A549 (cell line): ENCODE data around the gene RPS6KA3. TPM values are rescaled to one million over a fixed set of nuclear protein-coding genes. Genes with fewer than 3 reads are reported as not detected.
A peak's percentile ranks its signal among the peaks of the same experiment; 100 is the strongest.

ENCODE experiments used
- ATAC-seq, 2 experiments: fragments of 200-7000 bp in 1 of 2; fragments of >200 bp in 1 of 2; cut with Nextera tagmentation in 1 of 2; cut with Tn5 transposase in 1 of 2; 3 replicates each; pipeline versions ENCODE4 v1.8.0 to v1.9.1; 2018 to 2020; ENCODE audit warnings: mild to moderate bottlenecking in 1 of 2, moderate library complexity in 1 of 2
- CTCF ChIA-PET: fragments of 300-600 bp; sonication (Branson Sonifier 250); formaldehyde crosslinking; extraction: SDS; loops from one replicate; lab custom pipeline; 2021; ENCODE audit warnings: antibody characterized with exemption, inconsistent platforms; lab: Yijun Ruan, JAX
- POLR2A ChIA-PET: fragments of 350-600 bp; formaldehyde crosslinking; extraction: SDS; loops from one replicate; lab custom pipeline; 2021; ENCODE audit warnings: antibody characterized with exemption, inconsistent platforms; lab: Yijun Ruan, JAX
- DNase-seq, 2 experiments: peaks; one replicate each; pipeline versions ENCODE4 v3.0.0 to v3.0.0-alpha.2; 2011 to 2016; ENCODE audit warnings: low read depth in 1 of 2, low spot score in 1 of 2
- FAIRE-seq: peaks from 2 replicates; lab custom pipeline; 2011; peaks lifted over from hg19 to GRCh38; lab: Jason Lieb, UNC
- H3K27ac ChIP-seq, 2 experiments: fragments of >200 bp; sonication (Bioruptor Twin); formaldehyde crosslinking; 3 replicates each; pipeline ENCODE4 v1.5.1; 2016 to 2017
- H3K4me1 ChIP-seq: fragments of >200 bp; sonication (Bioruptor Twin); formaldehyde crosslinking; 3 replicates; pipeline ENCODE4 v1.6.1; 2016
- H3K4me2 ChIP-seq: fragments of >200 bp; sonication (Bioruptor Twin); formaldehyde crosslinking; 3 replicates; pipeline ENCODE4 v1.6.1; 2016
- H3K4me3 ChIP-seq: fragments of >200 bp; sonication (Bioruptor Twin); formaldehyde crosslinking; 3 replicates; pipeline ENCODE4 v1.5.1; 2016
- H3K9me3 ChIP-seq: fragments of >200 bp; sonication (Bioruptor Twin); formaldehyde crosslinking; 3 replicates; pipeline ENCODE4 v1.6.1; 2016
- ATOH8 ChIP-seq: fragments of 250-450 bp; sonication (Bioruptor Pico); IDR thresholded peaks from 2 replicates; pipeline ENCODE4 v1.5.0; 2020; ENCODE audit warnings: low read depth, mild to moderate bottlenecking, moderate library complexity
- CBX2 ChIP-seq: fragments of 200-600 bp; sonication (generic); IDR thresholded peaks from 2 replicates; pipeline ENCODE4 v1.6.1; 2016; ENCODE audit warnings: low read depth, mild to moderate bottlenecking, borderline replicate concordance
- CBX8 ChIP-seq: fragments of 200-600 bp; sonication (generic); IDR thresholded peaks from 2 replicates; pipeline ENCODE4 v1.6.1; 2016
- E2F6 ChIP-seq: IDR thresholded peaks from 2 replicates; pipeline ENCODE4 v1.6.1; 2012; ENCODE audit warnings: low read depth, borderline replicate concordance
- ELK1 ChIP-seq: fragments of 150-350 bp; IDR thresholded peaks from 2 replicates; pipeline ENCODE4 v1.6.1; 2014; ENCODE audit warnings: low read depth, mild to moderate bottlenecking, low read length
- FOSL2 ChIP-seq, 2 experiments: fragments of 450-650 bp in 1 of 2; fragments of >200 bp in 1 of 2; sonication (Bioruptor Twin) in 1 of 2; formaldehyde crosslinking; IDR thresholded peaks; 2 replicates each; pipeline versions ENCODE4 v1.5.0 to v1.6.1; 2016 to 2020; ENCODE audit warnings: mild to moderate bottlenecking in 1 of 2, moderate library complexity in 1 of 2
- FOXS1 ChIP-seq: fragments of 250-450 bp; sonication (Bioruptor Pico); IDR thresholded peaks from 2 replicates; pipeline ENCODE4 v1.5.0; 2020; ENCODE audit warnings: mild to moderate bottlenecking, moderate library complexity
- HDAC2 ChIP-seq: fragments of 200-600 bp; sonication (generic); IDR thresholded peaks from 2 replicates; pipeline ENCODE4 v1.6.1; 2016
- HES2 ChIP-seq: fragments of >200 bp; sonication (Bioruptor Twin); formaldehyde crosslinking; IDR thresholded peaks from 2 replicates; pipeline ENCODE4 v1.6.1; 2016
- HMGXB4 ChIP-seq: fragments of 250-450 bp; sonication (Bioruptor Pico); IDR thresholded peaks from 2 replicates; pipeline ENCODE4 v1.5.0; 2021; ENCODE audit warnings: mild to moderate bottlenecking, moderate library complexity, borderline replicate concordance
- JUNB ChIP-seq: fragments of >200 bp; sonication (Bioruptor Twin); formaldehyde crosslinking; IDR thresholded peaks from 2 replicates; pipeline ENCODE4 v1.6.1; 2016
- KDM1A ChIP-seq: fragments of 200-600 bp; sonication (generic); IDR thresholded peaks from 2 replicates; pipeline ENCODE4 v1.6.1; 2016; ENCODE audit warnings: low read depth, mild to moderate bottlenecking
- MAZ ChIP-seq: fragments of 150-350 bp; IDR thresholded peaks from 2 replicates; pipeline ENCODE4 v1.6.1; 2014; ENCODE audit warnings: antibody characterized with exemption, low read depth, low read length, borderline replicate concordance
- MYC ChIP-seq: IDR thresholded peaks from 2 replicates; pipeline ENCODE4 v1.6.1; 2012; ENCODE audit warnings: mild to moderate bottlenecking, inconsistent platforms, low read length, improper control_type of control experiment, borderline replicate concordance
- NPAS2 ChIP-seq: fragments of 250-450 bp; sonication (Bioruptor Pico); IDR thresholded peaks from 2 replicates; pipeline ENCODE4 v1.8.0; 2022; ENCODE audit warnings: mild to moderate bottlenecking, moderate library complexity, borderline replicate concordance
- PBX3 ChIP-seq: IDR thresholded peaks from 2 replicates; pipeline ENCODE4 v1.6.1; 2012
- POLR2AphosphoS2 ChIP-seq: conservative IDR thresholded peaks from 2 replicates; pipeline ENCODE4 v1.6.1; 2012; ENCODE audit warnings: low read length, improper control_type of control experiment, inconsistent platforms
- RAD21 ChIP-seq, 2 experiments: fragments of >200 bp in 1 of 2; sonication (Bioruptor Twin) in 1 of 2; formaldehyde crosslinking in 1 of 2; IDR thresholded peaks in 1 of 2; conservative IDR thresholded peaks in 1 of 2; 2 replicates in 1 of 2; 3 replicates in 1 of 2; pipeline ENCODE4 v1.6.1; 2012 to 2018; ENCODE audit warnings: inconsistent platforms in 1 of 2
- RARB ChIP-seq: fragments of 250-450 bp; sonication (Bioruptor Pico); IDR thresholded peaks from 2 replicates; pipeline ENCODE4 v1.8.0; 2021; ENCODE audit warnings: mild to moderate bottlenecking, moderate library complexity
- TFCP2L1 ChIP-seq: fragments of 250-450 bp; sonication (Bioruptor Pico); IDR thresholded peaks from 2 replicates; pipeline ENCODE4 v1.5.0; 2021; ENCODE audit warnings: mild to moderate bottlenecking
- ZSCAN20 ChIP-seq: fragments of 250-450 bp; sonication (Bioruptor Pico); IDR thresholded peaks from 2 replicates; pipeline ENCODE4 v1.8.0; 2022; ENCODE audit warnings: mild to moderate bottlenecking, moderate library complexity
- WGBS: methylation state at CpG from one replicate; pipeline ENCODE4 v1.1.6; 2017; ENCODE audit errors: missing lambda C conversion rate; 5-methylcytosine and 5-hydroxymethylcytosine counted together
- polyA plus RNA-seq, 4 experiments: library from polyadenylated mRNA; depleted of rRNA in 3 of 4; stranded (reverse); fragments of >200 nt; fragmentation: RNase III in 1 of 4; extraction: RNeasy Plus Mini Kit Qiagen cat#74134 plus additional on column Dnase treatment in 1 of 4; gene quantifications; 2 replicates in 3 of 4; 3 replicates in 1 of 4; pipeline ENCODE4 v1.2.3, GENCODE V29; 2011 to 2017

Gene RPS6KA3
- polyA plus RNA-seq, 2 of the 4 experiments (the other 2 are of a cell fraction), result 41.1 to 117 TPM

- Histone ChIP-seq H3K4me2 (no peak overlapping the region), H3K27ac (no peak overlapping the region), H3K9me3 (no peaks in the 10 kb centered on the region), H3K4me3 (no peak overlapping the region), H3K4me1 (peaks cover 25% of the 10 kb centered on the region; the same call in 2 of the 3 replicates)
- ChIA-PET CTCF (interaction anchor here (1.2 kb wide), 1 partner anchor 225 kb away, joined by 5 read pairs; no protein-coding TSS in a partner anchor), POLR2A (interaction anchor here (1.0 kb wide), 1 partner anchor 12 kb away, joined by 3 read pairs; the partner anchor contains the start of gene EIF1AX)
- FAIRE-seq (no peak), ATAC-seq (no peak), DNase-seq (no peak)
- TF ChIP-seq HES2 (no peak), JUNB (no peak), PBX3 (no peak), HMGXB4 (no peak), CBX8 (no peak), FOSL2 (IDR thresholded peaks at IDR 0.05) (no peak), FOSL2 (CRISPR knock-in tag; IDR thresholded peaks at IDR 0.05) (no peak), NPAS2 (CRISPR knock-in tag) (no peak), KDM1A (no peak), ATOH8 (CRISPR knock-in tag) (no peak)
- 93% methylated on average over 1 of the region's 1 CpG for WGBS
Measured at GRCh38 chrX:20129547-20129946, 137.2 kb downstream of the RPS6KA3 start.

GRCh38 chrX:20128670-20129069 lies 138.0 kb downstream of the RPS6KA3 start:
- Histone ChIP-seq H3K27ac (no peak overlapping the region), H3K4me1 (peaks cover 24% of the 10 kb centered on the region; the same call in 2 of the 3 replicates), H3K4me2 (no peak overlapping the region)
- POLR2A ChIA-PET, result no interaction called here
- DNase-seq (peak in 1 of 2 experiments; percentile 18), FAIRE-seq (no peak)
- TF ChIP-seq ELK1, result no peak
- TF ChIP-seq E2F6, result no peak
- TF ChIP-seq ZSCAN20 (CRISPR knock-in tag), result no peak
- no peak for TF ChIP-seq MAZ
- TF ChIP-seq TFCP2L1, result no peak
- no peak for TF ChIP-seq RARB (CRISPR knock-in tag)
- no peak for TF ChIP-seq HDAC2
- TF ChIP-seq MYC, result no peak
- TF ChIP-seq FOXS1, result no peak
- no peak for TF ChIP-seq POLR2AphosphoS2
- TF ChIP-seq CBX2, result no peak
- TF ChIP-seq RAD21 (conservative IDR thresholded peaks at IDR 0.05 in 1 of 2, IDR thresholded peaks at IDR 0.05 in 1 of 2), result no peak
- no peak for TF ChIP-seq ATOH8 (CRISPR knock-in tag)
- TF ChIP-seq, all 56 proteins: peak for 0
- ATAC-seq, result no peak; a peak in 1 of 6 replicates
- H3K4me3 ChIP-seq, result no peak overlapping the region
- no peaks in the 10 kb centered on the region for H3K9me3 ChIP-seq
- CTCF ChIA-PET, result interaction anchor here (0.9 to 1.2 kb wide), 2 partner anchors 223 to 224 kb away, joined by 4 to 5 read pairs; no protein-coding TSS in a partner anchor
- 65% methylated on average over 4 of the region's 4 CpGs for WGBS
